H9 (cell line): ENCODE measurements around the gene NKAIN2. TPM values are rescaled to one million over a fixed set of nuclear protein-coding genes. Genes with fewer than 3 reads are reported as not detected.

Experiments
- DNase-seq: peaks from one replicate; pipeline ENCODE4 v3.0.0-alpha.2; 2017
- H2AFZ ChIP-seq: one replicate; pipeline ENCODE4 v1.6.1; 2013; ENCODE audit warnings: mild to moderate bottlenecking, low read length, control low read depth, moderate library complexity
- H2AK5ac ChIP-seq: 2 replicates; pipeline ENCODE4 v1.6.1; 2013; ENCODE audit warnings: low read length, control low read depth, mixed read lengths; ENCODE audit not compliant: insufficient read length
- H2BK120ac ChIP-seq: one replicate; pipeline ENCODE4 v1.6.1; 2013; ENCODE audit warnings: low read depth, mild to moderate bottlenecking, low read length, control low read depth, inconsistent platforms; ENCODE audit not compliant: poor library complexity, severe bottlenecking
- H2BK12ac ChIP-seq: 2 replicates; pipeline ENCODE4 v1.6.1; 2013; ENCODE audit warnings: low read length, control low read depth, mixed read lengths, low read depth; ENCODE audit not compliant: insufficient read length
- H2BK15ac ChIP-seq: 2 replicates; pipeline ENCODE4 v1.6.1; 2013; ENCODE audit warnings: low read depth, low read length, control low read depth
- H2BK20ac ChIP-seq: one replicate; pipeline ENCODE4 v1.6.1; 2013; ENCODE audit warnings: low read depth, mild to moderate bottlenecking, low read length, control low read depth, inconsistent platforms; ENCODE audit not compliant: poor library complexity, severe bottlenecking
- H2BK5ac ChIP-seq: 2 replicates; pipeline ENCODE4 v1.6.1; 2013; ENCODE audit warnings: low read length, control low read depth, mixed read lengths; ENCODE audit not compliant: insufficient read length
- H3K14ac ChIP-seq: 2 replicates; pipeline ENCODE4 v1.6.1; 2013; ENCODE audit warnings: low read length, control low read depth; ENCODE audit not compliant: insufficient read depth
- H3K18ac ChIP-seq: 2 replicates; pipeline ENCODE4 v1.6.1; 2013; ENCODE audit warnings: low read depth, mild to moderate bottlenecking, mixed read lengths, low read length, control low read depth; ENCODE audit not compliant: insufficient read length
- H3K23ac ChIP-seq: 2 replicates; pipeline ENCODE4 v1.6.1; 2013; ENCODE audit warnings: low read length, control low read depth, mixed read lengths, low read depth; ENCODE audit not compliant: insufficient read length
- H3K23me2 ChIP-seq: 2 replicates; pipeline ENCODE4 v1.6.1; 2013; ENCODE audit warnings: low read depth, mild to moderate bottlenecking, mixed read lengths, low read length, control low read depth; ENCODE audit not compliant: insufficient read length, poor library complexity, severe bottlenecking
- H3K27ac ChIP-seq: 2 replicates; pipeline ENCODE4 v1.5.1; 2013; ENCODE audit warnings: low read length, control low read depth, mixed read lengths, low read depth; ENCODE audit not compliant: insufficient read length
- H3K27me3 ChIP-seq: 2 replicates; pipeline ENCODE4 v1.6.1; 2013; ENCODE audit warnings: low read length, control low read depth, inconsistent platforms; ENCODE audit not compliant: insufficient read depth
- H3K4ac ChIP-seq: 2 replicates; pipeline ENCODE4 v1.6.1; 2013; ENCODE audit warnings: low read depth, mild to moderate bottlenecking, control low read depth, inconsistent platforms, low read length, moderate library complexity
- H3K4me1 ChIP-seq: 2 replicates; pipeline ENCODE4 v1.6.1; 2013; ENCODE audit warnings: low read length, control low read depth, inconsistent platforms; ENCODE audit not compliant: insufficient read depth
- H3K4me2 ChIP-seq: 2 replicates; pipeline ENCODE4 v1.6.1; 2013; ENCODE audit warnings: low read length, control low read depth, mixed read lengths; ENCODE audit not compliant: insufficient read length, insufficient read depth
- H3K56ac ChIP-seq: 2 replicates; pipeline ENCODE4 v1.6.1; 2013; ENCODE audit warnings: low read depth, mild to moderate bottlenecking, mixed read lengths, low read length, control low read depth; ENCODE audit not compliant: insufficient read length
- H3K79me1 ChIP-seq: 2 replicates; pipeline ENCODE4 v1.6.1; 2013; ENCODE audit warnings: low read depth, mild to moderate bottlenecking, moderate library complexity, low read length, control low read depth, inconsistent platforms; ENCODE audit not compliant: insufficient read depth, poor library complexity, severe bottlenecking
- H3K79me2 ChIP-seq: 2 replicates; pipeline ENCODE4 v1.6.1; 2013; ENCODE audit warnings: low read length, control low read depth, inconsistent platforms; ENCODE audit not compliant: insufficient read depth
- H3K9ac ChIP-seq: 2 replicates; pipeline ENCODE4 v1.6.1; 2013; ENCODE audit warnings: low read length, control low read depth, mixed read lengths; ENCODE audit not compliant: insufficient read length; ENCODE audit errors: extremely low read depth
- H3K9me3 ChIP-seq: one replicate; pipeline ENCODE4 v1.6.1; 2013; ENCODE audit warnings: low read depth, low read length, inconsistent platforms; ENCODE audit not compliant: control insufficient read depth
- H3T11ph ChIP-seq: one replicate; pipeline ENCODE4 v1.6.1; 2013; ENCODE audit warnings: mild to moderate bottlenecking, low read length, control low read depth, inconsistent platforms
- H4K20me1 ChIP-seq: one replicate; pipeline ENCODE4 v1.6.1; 2013; ENCODE audit not compliant: control insufficient read depth, insufficient read length, insufficient read depth
- H4K5ac ChIP-seq: 2 replicates; pipeline ENCODE4 v1.6.1; 2013; ENCODE audit warnings: low read depth, mild to moderate bottlenecking, mixed read lengths, low read length, control low read depth; ENCODE audit not compliant: insufficient read length
- H4K8ac ChIP-seq: replicated peaks from 2 replicates; pipeline ENCODE4 v1.6.1; 2013; ENCODE audit warnings: low read length, control low read depth, mixed read lengths, low read depth; ENCODE audit not compliant: insufficient read length
- H4K91ac ChIP-seq: 2 replicates; pipeline ENCODE4 v1.6.1; 2013; ENCODE audit warnings: low read depth, mild to moderate bottlenecking, moderate library complexity, mixed read lengths, low read length, control low read depth; ENCODE audit not compliant: insufficient read length
- H3K27ac Mint-ChIP-seq, 3 experiments: 2 replicates in 2 of 3; 3 replicates in 1 of 3; pipeline ENCODE4 v1.8.0; 2020 to 2021; ENCODE audit warnings: mixed read lengths in 3 of 3, mild to moderate bottlenecking in 1 of 3, moderate library complexity in 1 of 3
- H3K27me3 Mint-ChIP-seq: 2 replicates; pipeline ENCODE4 v1.8.0; 2021; ENCODE audit warnings: low read depth, mild to moderate bottlenecking, moderate library complexity, mixed read lengths
- H3K36me3 Mint-ChIP-seq, 3 experiments: 2 replicates in 2 of 3; 3 replicates in 1 of 3; pipeline ENCODE4 v1.8.0; 2020 to 2021; ENCODE audit warnings: low read depth in 3 of 3, mixed read lengths in 3 of 3; ENCODE audit not compliant: insufficient read depth in 1 of 3
- H3K4me1 Mint-ChIP-seq, 2 experiments: 2 replicates each; pipeline ENCODE4 v1.8.0; 2020; ENCODE audit warnings: mixed read lengths in 2 of 2
- H3K4me3 Mint-ChIP-seq, 2 experiments: 2 replicates in 1 of 2; 3 replicates in 1 of 2; pipeline ENCODE4 v1.8.0; 2020 to 2021; ENCODE audit warnings: mild to moderate bottlenecking in 2 of 2, mixed read lengths in 2 of 2, moderate library complexity in 1 of 2
- H3K9me3 Mint-ChIP-seq, 2 experiments: 2 replicates in 1 of 2; 3 replicates in 1 of 2; pipeline ENCODE4 v1.8.0; 2020; ENCODE audit warnings: mild to moderate bottlenecking in 2 of 2, mixed read lengths in 2 of 2, moderate library complexity in 1 of 2
- WGBS: extraction: QIAGEN DNeasy Blood & Tissue Kit; methylation state at CpG from one replicate; pipeline ENCODE4 v1.1.7; 2013; ENCODE audit warnings: missing lambda C conversion rate, low lambda C conversion rate, mixed read lengths; ENCODE audit not compliant: insufficient read length; ENCODE audit errors: extremely low coverage; 5-methylcytosine and 5-hydroxymethylcytosine counted together
- total RNA-seq: library from RNA; stranded (reverse); gene quantifications from 2 replicates; pipeline ENCODE4 v1.2.1, GENCODE V29; 2021
- TF ChIP-seq, protein P1 (sequence below): fragments of 200-600 bp; sonication (generic); conservative IDR thresholded peaks from 3 replicates; pipeline ENCODE4 v1.8.0; 2021; ENCODE audit warnings: antibody characterized with exemption, mild to moderate bottlenecking

NKAIN2 gene
- total RNA-seq, 1 experiment from 2014 or later, result 0.17 TPM

DNA sequence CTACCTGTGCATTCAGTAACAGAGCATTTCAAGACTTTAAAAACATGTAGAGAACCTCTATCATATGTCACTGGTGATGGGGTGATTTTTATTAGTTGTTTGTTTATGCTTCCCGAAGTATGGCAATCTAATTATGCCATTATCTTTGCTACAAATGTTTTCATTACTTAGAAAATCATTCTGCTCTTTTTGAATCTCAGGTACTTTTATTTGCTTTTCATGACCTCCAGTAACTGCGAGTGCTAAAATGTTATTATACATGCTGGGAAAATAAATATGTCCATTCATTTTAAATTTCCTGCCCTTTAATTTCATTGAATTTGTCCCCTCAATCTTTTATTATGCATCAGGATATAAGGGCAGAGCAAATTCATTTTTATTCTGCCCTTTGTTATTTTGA lies 515.7 kb downstream of the NKAIN2 start:
- H3K36me3 Mint-ChIP-seq, result no peaks in the 10 kb centered on the region; a peak in 1 of 7 replicates
- peaks cover 0 to 4% of the 10 kb centered on the region in 2 experiments; a peak in 3 of 5 replicates for H3K9me3 Mint-ChIP-seq
- Histone ChIP-seq H3K9ac (no peak overlapping the region), H3K23ac (no peak overlapping the region), H2BK20ac (no peak overlapping the region), H2AFZ (no peak overlapping the region), H4K91ac (no peak overlapping the region), H3K79me2 (no peaks in the 10 kb centered on the region), H3K79me1 (no peaks in the 10 kb centered on the region), H4K8ac (no peak overlapping the region), H4K20me1 (no peaks in the 10 kb centered on the region), H3K9me3 (no peaks in the 10 kb centered on the region), H2BK15ac (no peak overlapping the region), H4K5ac (no peak overlapping the region), H2AK5ac (no peak overlapping the region), H3K18ac (no peak overlapping the region), H3K56ac (no peak overlapping the region), H3K14ac (no peak overlapping the region), H3T11ph (no peak overlapping the region), H3K4me1 (no peaks in the 10 kb centered on the region), H3K27ac (no peak overlapping the region), H2BK5ac (no peak overlapping the region), H3K4me2 (no peak overlapping the region), H2BK12ac (no peak overlapping the region), H2BK120ac (no peak overlapping the region), H3K27me3 (no peaks in the 10 kb centered on the region), H3K23me2 (no peaks in the 10 kb centered on the region), H3K4ac (no peak overlapping the region)
- TF ChIP-seq, protein P1, sequence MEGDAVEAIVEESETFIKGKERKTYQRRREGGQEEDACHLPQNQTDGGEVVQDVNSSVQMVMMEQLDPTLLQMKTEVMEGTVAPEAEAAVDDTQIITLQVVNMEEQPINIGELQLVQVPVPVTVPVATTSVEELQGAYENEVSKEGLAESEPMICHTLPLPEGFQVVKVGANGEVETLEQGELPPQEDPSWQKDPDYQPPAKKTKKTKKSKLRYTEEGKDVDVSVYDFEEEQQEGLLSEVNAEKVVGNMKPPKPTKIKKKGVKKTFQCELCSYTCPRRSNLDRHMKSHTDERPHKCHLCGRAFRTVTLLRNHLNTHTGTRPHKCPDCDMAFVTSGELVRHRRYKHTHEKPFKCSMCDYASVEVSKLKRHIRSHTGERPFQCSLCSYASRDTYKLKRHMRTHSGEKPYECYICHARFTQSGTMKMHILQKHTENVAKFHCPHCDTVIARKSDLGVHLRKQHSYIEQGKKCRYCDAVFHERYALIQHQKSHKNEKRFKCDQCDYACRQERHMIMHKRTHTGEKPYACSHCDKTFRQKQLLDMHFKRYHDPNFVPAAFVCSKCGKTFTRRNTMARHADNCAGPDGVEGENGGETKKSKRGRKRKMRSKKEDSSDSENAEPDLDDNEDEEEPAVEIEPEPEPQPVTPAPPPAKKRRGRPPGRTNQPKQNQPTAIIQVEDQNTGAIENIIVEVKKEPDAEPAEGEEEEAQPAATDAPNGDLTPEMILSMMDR, result no peak
- DNase-seq, result no peak
- no peaks in the 10 kb centered on the region for H3K4me1 Mint-ChIP-seq
- no peaks in the 10 kb centered on the region for H3K27me3 Mint-ChIP-seq
- H3K4me3 Mint-ChIP-seq, result no peak overlapping the region
- H3K27ac Mint-ChIP-seq, result no peak overlapping the region
- WGBS, result no CpG with 5 or more reads among the region's 2 CpGs
